ENCODE measurements around the gene GRID2. TPM values are rescaled to one million over a fixed set of nuclear protein-coding genes. Genes with fewer than 3 reads are reported as not detected.

Gene GRID2
- total and polyA plus RNA-seq, 9 of the 15 experiments (the other 6 are each of a cell fraction or from before 2014, with no cell fraction given) = 0.04 TPM; not detected in 7

GRCh38 chr4:92368653-92369052, 64.9 kb downstream of the GRID2 start:
- no peaks in the 10 kb centered on the region for H4K20me1 ChIP-seq (replicated peaks; ENCODE audit: control insufficient read depth, insufficient read depth, low read length)
- ChIA-PET CTCF (ENCODE audit: low intra/inter-chr PET ratio) (no interaction called here), POLR2A (no interaction called here)
- FAIRE-seq = no peak
- 2% methylated on average over 4 of the region's 4 CpGs for WGBS (ENCODE audit: insufficient coverage, low coverage, missing lambda C conversion rate)
- ATAC-seq = no peak
- no peak overlapping the region for H3K9ac ChIP-seq (ENCODE audit: insufficient read depth in 1 of 2, low read depth in 2 of 2, low read length in 2 of 2)
- no peak overlapping the region for H3K4me2 ChIP-seq (ENCODE audit: insufficient read depth, low read length)
- H3K27me3 ChIP-seq (ENCODE audit: control insufficient read depth in 2 of 2, insufficient read depth in 2 of 2, low read length in 2 of 2) = no peaks in the 10 kb centered on the region
- no peaks in the 10 kb centered on the region for H3K36me3 ChIP-seq (ENCODE audit: control insufficient read depth, insufficient read depth, low read length)
- TF ChIP-seq ZNF197 (CRISPR knock-in tag; IDR thresholded peaks at IDR 0.05; ENCODE audit: low read depth) = no peak
- TF ChIP-seq ZNF780A (CRISPR knock-in tag; IDR thresholded peaks at IDR 0.05) = no peak
- TF ChIP-seq, protein P1, sequence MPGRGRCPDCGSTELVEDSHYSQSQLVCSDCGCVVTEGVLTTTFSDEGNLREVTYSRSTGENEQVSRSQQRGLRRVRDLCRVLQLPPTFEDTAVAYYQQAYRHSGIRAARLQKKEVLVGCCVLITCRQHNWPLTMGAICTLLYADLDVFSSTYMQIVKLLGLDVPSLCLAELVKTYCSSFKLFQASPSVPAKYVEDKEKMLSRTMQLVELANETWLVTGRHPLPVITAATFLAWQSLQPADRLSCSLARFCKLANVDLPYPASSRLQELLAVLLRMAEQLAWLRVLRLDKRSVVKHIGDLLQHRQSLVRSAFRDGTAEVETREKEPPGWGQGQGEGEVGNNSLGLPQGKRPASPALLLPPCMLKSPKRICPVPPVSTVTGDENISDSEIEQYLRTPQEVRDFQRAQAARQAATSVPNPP (IDR thresholded peaks at IDR 0.05; ENCODE audit: borderline replicate concordance, insufficient read depth, insufficient read length) = no peak
- no peak for TF ChIP-seq NCOA2 (IDR thresholded peaks at IDR 0.05; ENCODE audit: partially characterized antibody in 2 of 2)
- TF ChIP-seq KLF1 (tag; IDR thresholded peaks at IDR 0.05) = no peak
- TF ChIP-seq ZEB2 (IDR thresholded peaks at IDR 0.05) = no peak
- no peak for TF ChIP-seq RHOXF2B (CRISPR knock-in tag; conservative IDR thresholded peaks at IDR 0.05)
- TF ChIP-seq ZNF324 (CRISPR knock-in tag; IDR thresholded peaks at IDR 0.05) = no peak
- TF ChIP-seq ZNF134 (CRISPR knock-in tag; conservative IDR thresholded peaks at IDR 0.05) = no peak
- no peak for TF ChIP-seq ZNF436 (CRISPR knock-in tag; IDR thresholded peaks at IDR 0.05)
- no peak for TF ChIP-seq ZFPM2 (CRISPR knock-in tag; IDR thresholded peaks at IDR 0.05)
- TF ChIP-seq GTF2E2 (tag; IDR thresholded peaks at IDR 0.05) = no peak
- TF ChIP-seq HMGN3 (IDR thresholded peaks at IDR 0.05; ENCODE audit: borderline replicate concordance, extremely low read depth, insufficient read length, low read depth, low read length) = no peak
- no peak for TF ChIP-seq ZKSCAN1 (IDR thresholded peaks at IDR 0.05; ENCODE audit: low read depth, low read length)
- TF ChIP-seq RBM39 (optimal IDR thresholded peaks at IDR 0.05; ENCODE audit: low read depth, low read length) = no peak
- TF ChIP-seq SAFB (IDR thresholded peaks at IDR 0.05; ENCODE audit: borderline replicate concordance, low read depth, low read length) = no peak
- no peaks in the 10 kb centered on the region for H3K9me3 ChIP-seq (replicated peaks; ENCODE audit: control insufficient read depth, insufficient read depth, low read depth, low read length)
- H3K4me1 ChIP-seq (replicated peaks in 1 of 2; ENCODE audit: control insufficient read depth in 2 of 2, insufficient read depth in 2 of 2, low read length in 2 of 2) = no peaks in the 10 kb centered on the region
- intact Hi-C loops (cut with micrococcal nuclease) = no loop called here
- no peaks in the 10 kb centered on the region for H3K9me1 ChIP-seq (ENCODE audit: control insufficient read depth, insufficient read depth, low read length)
- H3K4me3 ChIP-seq = no peak overlapping the region
- no peak for DNase-seq (ENCODE audit: extremely low read depth in 1 of 4, low spot score in 3 of 4)
- H3K79me2 ChIP-seq (ENCODE audit: control insufficient read depth, insufficient read depth, low read length) = no peaks in the 10 kb centered on the region
- H2AFZ ChIP-seq (ENCODE audit: low read depth, low read length) = no peak overlapping the region
- H3K27ac ChIP-seq (ENCODE audit: extremely low read depth, low read depth, low read length) = no peak overlapping the region
- in situ Hi-C loops (cut with MboI) = no loop called here
- BruUV-seq (replicated peaks) = no TSS peak
